ENCODE measurements around the gene TGIF1. TPM values are rescaled to one million over a fixed set of nuclear protein-coding genes. Genes with fewer than 3 reads are reported as not detected.
A peak's percentile ranks its signal among the peaks of the same experiment; 100 is the strongest.

Gene TGIF1
- polyA plus RNA-seq, 3 donors, result 32.2 to 109 (median 39.8) TPM

DNA sequence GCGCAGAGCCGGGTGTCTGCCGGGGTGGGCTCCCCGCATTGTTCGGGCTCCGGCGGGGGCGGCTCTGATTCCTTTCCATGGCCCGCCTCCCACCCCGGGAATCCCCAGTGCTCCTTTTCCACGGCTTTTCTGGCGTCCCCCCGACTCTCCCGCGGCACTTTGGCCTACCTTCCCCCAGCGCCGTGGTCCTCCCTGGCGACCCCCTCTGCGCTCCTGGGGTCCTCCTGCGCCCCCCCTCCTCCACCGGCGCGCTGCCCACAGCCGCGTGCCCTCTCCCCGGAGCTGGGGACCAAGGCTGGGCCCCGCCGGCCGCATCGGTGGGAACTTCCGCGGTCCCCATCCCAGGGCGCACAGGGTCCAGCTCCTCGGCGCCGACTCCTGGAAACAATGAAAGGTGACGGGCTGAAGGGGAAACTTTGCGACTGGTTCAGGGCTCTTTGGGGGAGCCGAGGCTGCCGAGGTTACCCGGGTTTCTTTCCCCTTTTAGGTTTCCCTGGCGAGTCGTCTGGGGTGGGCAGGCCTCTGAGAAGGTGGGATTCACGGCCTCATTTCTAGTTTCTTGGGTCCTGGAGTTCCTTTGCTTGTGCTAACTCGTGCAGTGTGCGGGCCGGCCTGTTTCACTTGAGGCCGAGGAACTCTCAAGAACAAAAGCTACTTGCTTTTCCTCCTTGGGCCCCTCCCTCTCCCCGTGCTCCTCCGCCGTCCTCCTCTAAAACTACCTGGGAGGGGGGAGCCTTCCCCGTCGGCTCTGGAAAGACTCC, 2.2 kb downstream of the TGIF1 start:
- DNase-seq, result peak in 2 of 3 donors; percentile 27 to 44
- H2AFZ ChIP-seq (ENCODE audit: insufficient read depth, low read depth, low read length, poor library complexity, severe bottlenecking), result peak overlapping the region; percentile 48
- no peaks in the 10 kb centered on the region for H3K9me3 ChIP-seq (replicated peaks in 1 of 2; ENCODE audit: control insufficient read depth in 1 of 2, insufficient read depth in 1 of 2, low read length in 2 of 2)

More for the DNA sequence above, 2.2 kb downstream of the TGIF1 start:
- Histone ChIP-seq H3K4me1 (ENCODE audit: control insufficient read depth in 1 of 2, insufficient read depth in 2 of 2, low read length in 2 of 2) (peaks cover 38 to 50% of the 10 kb centered on the region in 2 donors), H3K36me3 (replicated peaks in 1 of 2; ENCODE audit: control insufficient read depth in 1 of 2, insufficient read depth in 2 of 2, low read length in 2 of 2) (peaks cover 12 to 16% of the 10 kb centered on the region in 2 donors), H3K79me2 (ENCODE audit: insufficient read depth, low read length) (peaks cover 51% of the 10 kb centered on the region), H3K4me3 (replicated peaks in 1 of 3; ENCODE audit: low read depth in 2 of 3, low read length in 3 of 3) (peak overlapping the region; percentile 73 to 86 (median 77)), H3K4me2 (replicated peaks; ENCODE audit: extremely low read depth, low read length, poor library complexity, severe bottlenecking) (peak overlapping the region; percentile 79), H3K9ac (ENCODE audit: insufficient read depth, low read length, poor library complexity, severe bottlenecking) (peak overlapping the region; percentile 98), H4K20me1 (ENCODE audit: insufficient read depth, low read length) (peaks cover 23% of the 10 kb centered on the region), H3K27me3 (ENCODE audit: control insufficient read depth in 2 of 2, insufficient read depth in 2 of 2, low read length in 2 of 2) (no peaks in the 10 kb centered on the region), H3K27ac (ENCODE audit: low read depth in 1 of 2, low read length in 2 of 2) (peak overlapping the region; percentile 99)
- peak overlapping the region; percentile 94 to 100 (median 97) for H3K27ac Mint-ChIP-seq
- peaks cover 0 to 3% (median 0%) of the 10 kb centered on the region in 7 donors for H3K9me3 Mint-ChIP-seq
- intact Hi-C loops (cut with micrococcal nuclease), result loop anchor here (5.0 to 10.0 kb wide), 5 partner anchors 167 to 797 kb away; partner anchors contain the start of genes EMILIN2 (in 1 of the 2) and SMCHD1 (in 1 of the 2)
- TF ChIP-seq, protein P1, sequence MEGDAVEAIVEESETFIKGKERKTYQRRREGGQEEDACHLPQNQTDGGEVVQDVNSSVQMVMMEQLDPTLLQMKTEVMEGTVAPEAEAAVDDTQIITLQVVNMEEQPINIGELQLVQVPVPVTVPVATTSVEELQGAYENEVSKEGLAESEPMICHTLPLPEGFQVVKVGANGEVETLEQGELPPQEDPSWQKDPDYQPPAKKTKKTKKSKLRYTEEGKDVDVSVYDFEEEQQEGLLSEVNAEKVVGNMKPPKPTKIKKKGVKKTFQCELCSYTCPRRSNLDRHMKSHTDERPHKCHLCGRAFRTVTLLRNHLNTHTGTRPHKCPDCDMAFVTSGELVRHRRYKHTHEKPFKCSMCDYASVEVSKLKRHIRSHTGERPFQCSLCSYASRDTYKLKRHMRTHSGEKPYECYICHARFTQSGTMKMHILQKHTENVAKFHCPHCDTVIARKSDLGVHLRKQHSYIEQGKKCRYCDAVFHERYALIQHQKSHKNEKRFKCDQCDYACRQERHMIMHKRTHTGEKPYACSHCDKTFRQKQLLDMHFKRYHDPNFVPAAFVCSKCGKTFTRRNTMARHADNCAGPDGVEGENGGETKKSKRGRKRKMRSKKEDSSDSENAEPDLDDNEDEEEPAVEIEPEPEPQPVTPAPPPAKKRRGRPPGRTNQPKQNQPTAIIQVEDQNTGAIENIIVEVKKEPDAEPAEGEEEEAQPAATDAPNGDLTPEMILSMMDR (IDR thresholded peaks at IDR 0.05), result no peak
- H3K4me1 Mint-ChIP-seq, result peaks cover 21% of the 10 kb centered on the region
- peak overlapping the region; percentile 93 to 94 for H3K4me3 Mint-ChIP-seq
- peaks cover 10 to 14% of the 10 kb centered on the region in 2 donors for H3K36me3 Mint-ChIP-seq
- under 1% methylated on average over 44 of the region's 53 CpGs for WGBS (ENCODE audit: insufficient coverage)
- H3K27me3 Mint-ChIP-seq (ENCODE audit: low read depth in 3 of 3), result peaks cover 0 to 4% (median 1%) of the 10 kb centered on the region in 3 donors

Measured in CD14-positive monocyte (primary cell).